WTC11 (cell line): ENCODE measurements around the gene HIP1R. TPM values are rescaled to one million over a fixed set of nuclear protein-coding genes. Genes with fewer than 3 reads are reported as not detected.

Source experiments
- ATAC-seq: fragments of 200-7000 bp; cut with Tn5 transposase; 2 replicates; pipeline ENCODE4 v1.10.0; 2021; ENCODE audit warnings: mild to moderate bottlenecking, moderate library complexity
- CTCF ChIA-PET: fragments of 300-600 bp; sonication (Branson Sonifier 250); formaldehyde crosslinking; loops from one replicate; lab custom pipeline; 2021; ENCODE audit warnings: antibody characterized with exemption; lab: Charles Lee
- POLR2A ChIA-PET: fragments of 350-600 bp; sonication (Branson Sonifier 250); formaldehyde crosslinking; loops from one replicate; lab custom pipeline; 2021; ENCODE audit warnings: antibody characterized with exemption; lab: Charles Lee
- DNase-seq: peaks from one replicate; pipeline ENCODE4 v3.0.0; 2021; ENCODE audit warnings: low spot score
- H3K27ac Mint-ChIP-seq: 2 replicates; pipeline ENCODE4 v1.8.0; 2021; ENCODE audit warnings: mixed read lengths
- H3K27me3 Mint-ChIP-seq: 2 replicates; pipeline ENCODE4 v1.8.0; 2021; ENCODE audit warnings: low read depth, mild to moderate bottlenecking, moderate library complexity, mixed read lengths
- H3K36me3 Mint-ChIP-seq: 2 replicates; pipeline ENCODE4 v1.8.0; 2021; ENCODE audit warnings: mixed read lengths
- H3K4me1 Mint-ChIP-seq: 2 replicates; pipeline ENCODE4 v1.8.0; 2022; ENCODE audit warnings: mixed read lengths
- H3K4me3 Mint-ChIP-seq: 2 replicates; pipeline ENCODE4 v1.8.0; 2021; ENCODE audit warnings: mild to moderate bottlenecking, moderate library complexity, mixed read lengths
- H3K9me3 Mint-ChIP-seq: 2 replicates; pipeline ENCODE4 v1.8.0; 2021; ENCODE audit warnings: mixed read lengths
- CREB1 ChIP-seq: sonication (generic); formaldehyde crosslinking; IDR thresholded peaks from 2 replicates; pipeline ENCODE4 v1.8.0; 2023; ENCODE audit warnings: mild to moderate bottlenecking, missing genetic modification reagents
- CREM ChIP-seq: sonication (generic); formaldehyde crosslinking; IDR thresholded peaks from 2 replicates; pipeline ENCODE4 v1.8.1; 2022; ENCODE audit warnings: mild to moderate bottlenecking, missing genetic modification reagents, moderate library complexity
- FOXK1 ChIP-seq: sonication (generic); formaldehyde crosslinking; IDR thresholded peaks from 2 replicates; pipeline ENCODE4 v1.8.0; 2022; ENCODE audit warnings: mild to moderate bottlenecking, moderate library complexity, missing genetic modification reagents
- GRHL2 ChIP-seq: fragments of 250-450 bp; sonication (Bioruptor Pico); IDR thresholded peaks from 2 replicates; pipeline ENCODE4 v1.8.0; 2022; ENCODE audit warnings: mild to moderate bottlenecking, moderate library complexity; ENCODE audit not compliant: insufficient replicate concordance, severe bottlenecking
- IRF2 ChIP-seq: sonication (generic); formaldehyde crosslinking; IDR thresholded peaks from 2 replicates; pipeline ENCODE4 v1.8.0; 2022; ENCODE audit warnings: low read depth, missing genetic modification reagents, borderline replicate concordance
- NR3C1 ChIP-seq: sonication (generic); formaldehyde crosslinking; conservative IDR thresholded peaks from 2 replicates; pipeline ENCODE4 v1.8.1; 2023; ENCODE audit warnings: low read depth, mild to moderate bottlenecking, missing genetic modification reagents
- RELA ChIP-seq: sonication (generic); formaldehyde crosslinking; IDR thresholded peaks from 2 replicates; pipeline ENCODE4 v1.8.1; 2022; ENCODE audit warnings: missing genetic modification reagents, mild to moderate bottlenecking, borderline replicate concordance
- SOX15 ChIP-seq: fragments of 250-450 bp; sonication (Bioruptor Pico); IDR thresholded peaks from 2 replicates; pipeline ENCODE4 v1.9.0; 2021; ENCODE audit warnings: mild to moderate bottlenecking
- TEAD1 ChIP-seq: sonication (generic); formaldehyde crosslinking; IDR thresholded peaks from 2 replicates; pipeline ENCODE4 v1.8.0; 2022; ENCODE audit warnings: mild to moderate bottlenecking, missing genetic modification reagents
- total RNA-seq: library from RNA; stranded (reverse); gene quantifications from 3 replicates; pipeline ENCODE4 v1.2.3, GENCODE V29; 2021
- TF ChIP-seq, protein P1 (sequence below): fragments of 250-450 bp; sonication (Bioruptor Pico); conservative IDR thresholded peaks from 2 replicates; pipeline ENCODE4 v1.9.0; 2021; ENCODE audit warnings: mild to moderate bottlenecking
- TF ChIP-seq, protein P2 (sequence below): fragments of 250-450 bp; sonication (Bioruptor Pico); IDR thresholded peaks from 2 replicates; pipeline ENCODE4 v1.9.0; 2021; ENCODE audit warnings: moderate library complexity, mild to moderate bottlenecking, inconsistent platforms, borderline replicate concordance
- TF ChIP-seq, protein P3 (sequence below): sonication (generic); formaldehyde crosslinking; IDR thresholded peaks from 2 replicates; pipeline ENCODE4 v1.8.1; 2022; ENCODE audit warnings: mild to moderate bottlenecking, moderate library complexity, missing genetic modification reagents
- TF ChIP-seq, protein P4 (sequence below): sonication (generic); formaldehyde crosslinking; IDR thresholded peaks from 2 replicates; pipeline ENCODE4 v1.8.0; 2022; ENCODE audit warnings: missing genetic modification reagents
- TF ChIP-seq, protein P5 (sequence below): sonication (generic); formaldehyde crosslinking; IDR thresholded peaks from 2 replicates; pipeline ENCODE4 v1.8.1; 2023; ENCODE audit warnings: mild to moderate bottlenecking, missing genetic modification reagents
- TF ChIP-seq, protein P6 (sequence below): sonication (generic); formaldehyde crosslinking; IDR thresholded peaks from 2 replicates; pipeline ENCODE4 v1.8.1; 2022; ENCODE audit warnings: mild to moderate bottlenecking, missing genetic modification reagents, moderate library complexity, borderline replicate concordance
- TF ChIP-seq, protein P7 (sequence below): sonication (generic); formaldehyde crosslinking; IDR thresholded peaks from 2 replicates; pipeline ENCODE4 v1.8.0; 2022; ENCODE audit warnings: mild to moderate bottlenecking, missing genetic modification reagents

The HIP1R gene
- total RNA-seq, 1 experiment from 2014 or later, result 45.2 TPM

DNA sequence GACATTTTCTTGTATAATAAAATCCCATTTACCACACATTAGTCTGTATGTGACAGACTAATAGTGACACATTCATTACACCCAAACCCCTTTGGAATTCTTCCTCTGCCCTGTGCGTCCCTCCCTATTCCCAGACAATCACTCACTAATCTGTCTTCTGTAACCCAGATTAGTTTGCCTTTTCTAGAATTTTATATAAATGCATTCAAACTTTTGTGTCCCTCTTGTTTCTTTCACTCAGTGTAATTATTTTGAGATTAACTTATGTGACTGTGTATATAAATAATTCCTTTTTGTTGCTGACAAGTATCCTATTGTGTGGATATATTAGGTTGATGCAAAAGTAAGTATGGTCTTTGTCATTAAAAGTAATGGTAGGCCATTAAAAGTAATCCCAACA is 27.6 kb upstream of the HIP1R start:
- no peaks in the 10 kb centered on the region for H3K9me3 Mint-ChIP-seq
- CTCF ChIA-PET, result interaction anchor here (1.6 kb wide), 1 partner anchor 14 kb away, joined by 5 read pairs; no protein-coding TSS in a partner anchor
- no peaks in the 10 kb centered on the region for H3K4me1 Mint-ChIP-seq
- no peak overlapping the region for H3K4me3 Mint-ChIP-seq
- DNase-seq, result no peak
- TF ChIP-seq CREM (CRISPR knock-in tag) (no peak), CREB1 (CRISPR knock-in tag) (no peak), NR3C1 (CRISPR knock-in tag) (no peak), RELA (CRISPR knock-in tag) (no peak), SOX15 (CRISPR knock-in tag) (no peak), IRF2 (CRISPR knock-in tag) (no peak)
- TF ChIP-seq, protein P1, sequence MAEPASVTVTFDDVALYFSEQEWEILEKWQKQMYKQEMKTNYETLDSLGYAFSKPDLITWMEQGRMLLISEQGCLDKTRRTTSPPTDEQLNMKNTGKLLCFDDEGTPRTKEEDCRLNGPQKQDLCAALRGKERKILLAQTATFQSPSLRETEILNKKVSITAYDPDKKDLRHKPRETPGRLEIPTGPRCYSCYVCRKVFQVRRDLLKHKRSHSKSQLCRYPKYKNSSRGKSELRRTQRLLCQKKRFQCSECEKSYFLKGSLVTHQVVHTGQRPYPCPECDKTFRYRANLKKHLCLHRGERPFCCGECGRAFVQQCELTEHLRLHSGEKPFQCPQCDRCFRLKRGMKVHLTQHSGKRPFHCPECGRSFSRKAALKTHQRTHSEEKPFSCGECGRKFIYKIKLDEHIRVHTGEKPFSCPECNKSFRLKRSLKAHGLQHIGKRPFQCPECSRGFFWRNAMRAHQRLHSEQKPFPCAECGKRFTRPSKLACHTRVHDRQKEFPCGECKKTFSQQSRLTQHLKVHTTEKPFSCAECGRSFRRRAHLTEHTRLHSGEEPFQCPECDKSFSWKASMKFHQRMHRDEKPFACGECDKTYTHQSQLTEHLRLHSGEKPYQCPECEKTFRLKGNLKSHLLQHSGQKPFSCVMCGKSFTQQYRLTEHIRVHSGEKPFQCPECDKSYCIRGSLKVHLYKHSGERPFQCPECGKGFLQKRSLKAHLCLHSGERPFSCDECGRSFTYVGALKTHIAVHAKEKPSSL, result no peak
- TF ChIP-seq, protein P2, sequence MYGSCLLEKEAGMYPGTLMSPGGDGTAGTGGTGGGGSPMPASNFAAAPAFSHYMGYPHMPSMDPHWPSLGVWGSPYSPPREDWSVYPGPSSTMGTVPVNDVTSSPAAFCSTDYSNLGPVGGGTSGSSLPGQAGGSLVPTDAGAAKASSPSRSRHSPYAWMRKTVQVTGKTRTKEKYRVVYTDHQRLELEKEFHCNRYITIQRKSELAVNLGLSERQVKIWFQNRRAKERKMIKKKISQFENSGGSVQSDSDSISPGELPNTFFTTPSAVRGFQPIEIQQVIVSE (CRISPR knock-in tag), result no peak
- TF ChIP-seq, protein P3, sequence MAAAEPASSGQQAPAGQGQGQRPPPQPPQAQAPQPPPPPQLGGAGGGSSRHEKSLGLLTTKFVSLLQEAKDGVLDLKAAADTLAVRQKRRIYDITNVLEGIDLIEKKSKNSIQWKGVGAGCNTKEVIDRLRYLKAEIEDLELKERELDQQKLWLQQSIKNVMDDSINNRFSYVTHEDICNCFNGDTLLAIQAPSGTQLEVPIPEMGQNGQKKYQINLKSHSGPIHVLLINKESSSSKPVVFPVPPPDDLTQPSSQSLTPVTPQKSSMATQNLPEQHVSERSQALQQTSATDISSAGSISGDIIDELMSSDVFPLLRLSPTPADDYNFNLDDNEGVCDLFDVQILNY, result no peak
- TF ChIP-seq, protein P4, sequence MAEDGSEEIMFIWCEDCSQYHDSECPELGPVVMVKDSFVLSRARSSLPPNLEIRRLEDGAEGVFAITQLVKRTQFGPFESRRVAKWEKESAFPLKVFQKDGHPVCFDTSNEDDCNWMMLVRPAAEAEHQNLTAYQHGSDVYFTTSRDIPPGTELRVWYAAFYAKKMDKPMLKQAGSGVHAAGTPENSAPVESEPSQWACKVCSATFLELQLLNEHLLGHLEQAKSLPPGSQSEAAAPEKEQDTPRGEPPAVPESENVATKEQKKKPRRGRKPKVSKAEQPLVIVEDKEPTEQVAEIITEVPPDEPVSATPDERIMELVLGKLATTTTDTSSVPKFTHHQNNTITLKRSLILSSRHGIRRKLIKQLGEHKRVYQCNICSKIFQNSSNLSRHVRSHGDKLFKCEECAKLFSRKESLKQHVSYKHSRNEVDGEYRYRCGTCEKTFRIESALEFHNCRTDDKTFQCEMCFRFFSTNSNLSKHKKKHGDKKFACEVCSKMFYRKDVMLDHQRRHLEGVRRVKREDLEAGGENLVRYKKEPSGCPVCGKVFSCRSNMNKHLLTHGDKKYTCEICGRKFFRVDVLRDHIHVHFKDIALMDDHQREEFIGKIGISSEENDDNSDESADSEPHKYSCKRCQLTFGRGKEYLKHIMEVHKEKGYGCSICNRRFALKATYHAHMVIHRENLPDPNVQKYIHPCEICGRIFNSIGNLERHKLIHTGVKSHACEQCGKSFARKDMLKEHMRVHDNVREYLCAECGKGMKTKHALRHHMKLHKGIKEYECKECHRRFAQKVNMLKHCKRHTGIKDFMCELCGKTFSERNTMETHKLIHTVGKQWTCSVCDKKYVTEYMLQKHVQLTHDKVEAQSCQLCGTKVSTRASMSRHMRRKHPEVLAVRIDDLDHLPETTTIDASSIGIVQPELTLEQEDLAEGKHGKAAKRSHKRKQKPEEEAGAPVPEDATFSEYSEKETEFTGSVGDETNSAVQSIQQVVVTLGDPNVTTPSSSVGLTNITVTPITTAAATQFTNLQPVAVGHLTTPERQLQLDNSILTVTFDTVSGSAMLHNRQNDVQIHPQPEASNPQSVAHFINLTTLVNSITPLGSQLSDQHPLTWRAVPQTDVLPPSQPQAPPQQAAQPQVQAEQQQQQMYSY (CRISPR knock-in tag), result no peak
- TF ChIP-seq, protein P5, sequence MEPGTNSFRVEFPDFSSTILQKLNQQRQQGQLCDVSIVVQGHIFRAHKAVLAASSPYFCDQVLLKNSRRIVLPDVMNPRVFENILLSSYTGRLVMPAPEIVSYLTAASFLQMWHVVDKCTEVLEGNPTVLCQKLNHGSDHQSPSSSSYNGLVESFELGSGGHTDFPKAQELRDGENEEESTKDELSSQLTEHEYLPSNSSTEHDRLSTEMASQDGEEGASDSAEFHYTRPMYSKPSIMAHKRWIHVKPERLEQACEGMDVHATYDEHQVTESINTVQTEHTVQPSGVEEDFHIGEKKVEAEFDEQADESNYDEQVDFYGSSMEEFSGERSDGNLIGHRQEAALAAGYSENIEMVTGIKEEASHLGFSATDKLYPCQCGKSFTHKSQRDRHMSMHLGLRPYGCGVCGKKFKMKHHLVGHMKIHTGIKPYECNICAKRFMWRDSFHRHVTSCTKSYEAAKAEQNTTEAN (CRISPR knock-in tag), result no peak
- no peaks in the 10 kb centered on the region for H3K27me3 Mint-ChIP-seq
- ATAC-seq, result no peak
- no peak overlapping the region for H3K27ac Mint-ChIP-seq
- no peaks in the 10 kb centered on the region for H3K36me3 Mint-ChIP-seq
- POLR2A ChIA-PET, result no interaction called here

DNA sequence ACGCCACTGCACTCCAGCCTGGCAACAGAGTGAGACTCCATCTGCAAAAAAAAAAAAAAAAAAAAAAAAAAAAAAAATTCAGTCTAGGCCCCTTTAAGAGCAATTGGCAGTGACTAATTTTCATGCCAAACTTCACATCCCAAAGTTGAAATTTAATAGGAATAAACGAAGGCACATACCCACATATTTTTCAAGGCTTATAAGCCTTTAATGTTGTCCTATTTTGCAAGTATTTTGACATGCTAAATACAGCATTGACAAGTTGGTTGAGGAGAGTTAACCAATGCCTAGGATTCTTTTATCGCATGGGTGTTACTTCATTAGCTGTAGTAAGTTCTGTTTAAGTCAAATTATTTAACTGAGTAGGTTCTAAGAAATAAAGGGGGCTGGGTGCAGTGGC is 23.5 kb upstream of the HIP1R start:
- CTCF ChIA-PET, result interaction anchor here (0.6 kb wide), 2 partner anchors 59 to 145 kb away, joined by 3 to 4 read pairs; no protein-coding TSS in a partner anchor
- no peaks in the 10 kb centered on the region for H3K4me1 Mint-ChIP-seq
- no peak for ATAC-seq
- H3K4me3 Mint-ChIP-seq, result no peak overlapping the region
- no peak for TF ChIP-seq FOXK1 (CRISPR knock-in tag)
- TF ChIP-seq, protein P6, sequence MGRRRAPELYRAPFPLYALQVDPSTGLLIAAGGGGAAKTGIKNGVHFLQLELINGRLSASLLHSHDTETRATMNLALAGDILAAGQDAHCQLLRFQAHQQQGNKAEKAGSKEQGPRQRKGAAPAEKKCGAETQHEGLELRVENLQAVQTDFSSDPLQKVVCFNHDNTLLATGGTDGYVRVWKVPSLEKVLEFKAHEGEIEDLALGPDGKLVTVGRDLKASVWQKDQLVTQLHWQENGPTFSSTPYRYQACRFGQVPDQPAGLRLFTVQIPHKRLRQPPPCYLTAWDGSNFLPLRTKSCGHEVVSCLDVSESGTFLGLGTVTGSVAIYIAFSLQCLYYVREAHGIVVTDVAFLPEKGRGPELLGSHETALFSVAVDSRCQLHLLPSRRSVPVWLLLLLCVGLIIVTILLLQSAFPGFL, result no peak
- no peak for TF ChIP-seq TEAD1 (CRISPR knock-in tag)
- TF ChIP-seq, protein P7, sequence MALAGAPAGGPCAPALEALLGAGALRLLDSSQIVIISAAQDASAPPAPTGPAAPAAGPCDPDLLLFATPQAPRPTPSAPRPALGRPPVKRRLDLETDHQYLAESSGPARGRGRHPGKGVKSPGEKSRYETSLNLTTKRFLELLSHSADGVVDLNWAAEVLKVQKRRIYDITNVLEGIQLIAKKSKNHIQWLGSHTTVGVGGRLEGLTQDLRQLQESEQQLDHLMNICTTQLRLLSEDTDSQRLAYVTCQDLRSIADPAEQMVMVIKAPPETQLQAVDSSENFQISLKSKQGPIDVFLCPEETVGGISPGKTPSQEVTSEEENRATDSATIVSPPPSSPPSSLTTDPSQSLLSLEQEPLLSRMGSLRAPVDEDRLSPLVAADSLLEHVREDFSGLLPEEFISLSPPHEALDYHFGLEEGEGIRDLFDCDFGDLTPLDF (CRISPR knock-in tag), result no peak
- TF ChIP-seq GRHL2 (CRISPR knock-in tag), result no peak
- H3K27me3 Mint-ChIP-seq, result no peaks in the 10 kb centered on the region
- H3K9me3 Mint-ChIP-seq, result peaks cover 4% of the 10 kb centered on the region; the same call in 1 of the 2 replicates
- POLR2A ChIA-PET, result interaction anchor here (0.7 kb wide), 1 partner anchor 11 kb away, joined by 5 read pairs; no protein-coding TSS in a partner anchor
- DNase-seq, result no peak
- H3K36me3 Mint-ChIP-seq, result no peaks in the 10 kb centered on the region
- no peak overlapping the region for H3K27ac Mint-ChIP-seq
